Chondrocyte (in vitro differentiated cells): ENCODE data around the gene NUPR2. TPM values are rescaled to one million over a fixed set of nuclear protein-coding genes. Genes with fewer than 3 reads are reported as not detected.
"Not testable (repeated sequence)": the region's sequence is repeated elsewhere in the genome, so short reads cannot be mapped to it uniquely, and the experiment has no call there.

ENCODE experiments used
- DNase-seq: peaks from one replicate; pipeline ENCODE4 v3.0.0; 2021; ENCODE audit warnings: mixed read lengths, low spot score
- H3K27ac Mint-ChIP-seq: one replicate; pipeline ENCODE4 v1.8.0; 2021; ENCODE audit warnings: mild to moderate bottlenecking, moderate library complexity, mixed read lengths; ENCODE audit not compliant: unreplicated experiment
- H3K27me3 Mint-ChIP-seq: 2 replicates; pipeline ENCODE4 v1.8.0; 2021; ENCODE audit warnings: low read depth, mixed read lengths
- H3K36me3 Mint-ChIP-seq: 2 replicates; pipeline ENCODE4 v1.8.0; 2021; ENCODE audit warnings: low read depth, mixed read lengths
- H3K4me1 Mint-ChIP-seq: 2 replicates; pipeline ENCODE4 v1.8.0; 2021; ENCODE audit warnings: low read depth, mild to moderate bottlenecking, mixed read lengths
- H3K4me3 Mint-ChIP-seq: one replicate; pipeline ENCODE4 v1.8.0; 2021; ENCODE audit warnings: mild to moderate bottlenecking, moderate library complexity, mixed read lengths; ENCODE audit not compliant: unreplicated experiment
- H3K9me3 Mint-ChIP-seq: 2 replicates; pipeline ENCODE4 v1.8.0; 2021; ENCODE audit warnings: low read depth, mixed read lengths
- CTCF ChIP-seq: fragments of 200-600 bp; sonication (generic); IDR thresholded peaks from 2 replicates; pipeline ENCODE4 v1.5.0; 2021; ENCODE audit warnings: antibody characterized with exemption, mild to moderate bottlenecking, moderate library complexity
- long read RNA-seq: library from polyadenylated mRNA; stranded (forward); transcript quantifications from one replicate; pipeline ENCODE4 v2.0.0, GENCODE V29; 2021
- total RNA-seq: library from RNA; stranded (reverse); gene quantifications from 3 replicates; pipeline ENCODE4 v1.2.1, GENCODE V29; 2021

The NUPR2 gene, protein sequence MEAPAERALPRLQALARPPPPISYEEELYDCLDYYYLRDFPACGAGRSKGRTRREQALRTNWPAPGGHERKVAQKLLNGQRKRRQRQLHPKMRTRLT
- not detected in 3 replicates for total RNA-seq
- long read RNA-seq, result 0 reads

DNA sequence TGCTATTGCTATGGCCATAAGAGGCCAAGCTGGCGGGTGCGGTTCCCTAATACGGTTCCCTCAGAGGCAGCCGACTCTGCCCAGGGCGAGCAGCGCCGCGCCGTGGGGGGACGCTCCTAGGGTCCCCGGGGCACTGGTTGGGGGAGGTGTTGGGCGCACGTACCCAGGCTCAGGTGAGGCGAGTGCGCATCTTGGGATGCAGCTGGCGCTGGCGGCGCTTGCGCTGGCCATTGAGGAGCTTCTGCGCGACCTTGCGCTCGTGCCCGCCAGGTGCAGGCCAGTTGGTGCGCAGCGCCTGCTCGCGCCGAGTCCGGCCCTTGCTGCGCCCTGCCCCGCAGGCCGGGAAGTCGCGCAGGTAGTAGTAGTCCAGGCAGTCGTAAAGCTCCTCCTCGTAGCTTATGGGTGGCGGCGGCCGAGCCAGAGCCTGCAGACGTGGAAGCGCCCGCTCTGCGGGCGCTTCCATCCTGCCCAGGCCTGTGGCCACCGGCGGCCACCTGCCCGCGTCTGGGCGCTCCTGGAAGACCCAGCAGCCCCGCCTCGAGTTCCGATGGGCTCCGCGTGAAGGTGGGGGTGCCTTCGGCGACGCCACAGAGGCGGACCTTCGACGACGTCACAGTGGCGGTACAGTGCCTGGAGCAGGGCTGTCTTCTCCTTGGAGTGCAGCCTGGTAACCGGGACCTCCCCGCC is at the start of gene NUPR2:
TSS of gene NUPR2 (minus strand) at position 566 of the 687 bp plus-strand sequence. CDS start at position 463, 103 bp downstream.
- no peaks in the 10 kb centered on the region for H3K36me3 Mint-ChIP-seq
- no peak for TF ChIP-seq CTCF
- no peak within 1 kb of the TSS for H3K27ac Mint-ChIP-seq
- no peaks in the 10 kb centered on the region for H3K9me3 Mint-ChIP-seq
- no peak within 1 kb of the TSS for H3K4me3 Mint-ChIP-seq
- H3K4me1 Mint-ChIP-seq, result no peaks in the 10 kb centered on the region
- H3K27me3 Mint-ChIP-seq, result no peaks in the 10 kb centered on the region
- DNase-seq, result no peak

DNA sequence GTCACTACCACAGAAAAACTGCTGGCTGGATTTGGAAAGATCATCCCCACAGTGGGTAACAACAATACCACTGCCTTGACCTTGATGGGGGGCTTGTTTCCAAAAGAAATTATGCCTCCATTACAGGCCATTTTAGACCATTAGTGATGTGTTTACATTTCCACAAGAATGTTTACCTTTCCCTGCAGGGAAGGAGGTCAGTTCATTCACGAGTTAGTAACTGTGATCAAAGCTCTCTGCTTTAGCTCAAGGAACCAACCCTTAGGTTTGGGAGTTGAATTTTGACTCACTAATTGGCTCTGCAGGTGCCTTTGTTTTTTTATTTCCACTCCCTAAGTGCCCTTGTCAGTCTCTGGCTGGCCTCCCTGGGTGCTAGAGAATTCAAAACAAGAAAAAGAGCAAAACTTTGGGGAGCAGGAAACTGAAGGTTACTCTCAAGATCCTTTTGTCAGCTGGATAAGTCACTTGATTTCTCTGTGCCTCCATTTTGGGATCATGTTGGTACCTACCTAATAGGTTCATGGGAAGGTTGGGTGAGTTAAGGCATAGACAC is 41.1 kb upstream of the NUPR2 start:
- Mint-ChIP-seq H3K27ac (no peak overlapping the region), H3K4me1 (no peaks in the 10 kb centered on the region), H3K4me3 (no peak overlapping the region), H3K27me3 (no peaks in the 10 kb centered on the region), H3K9me3 (peaks cover 44% of the 10 kb centered on the region), H3K36me3 (no peaks in the 10 kb centered on the region)
- no peak for TF ChIP-seq CTCF
- no peak for DNase-seq

DNA sequence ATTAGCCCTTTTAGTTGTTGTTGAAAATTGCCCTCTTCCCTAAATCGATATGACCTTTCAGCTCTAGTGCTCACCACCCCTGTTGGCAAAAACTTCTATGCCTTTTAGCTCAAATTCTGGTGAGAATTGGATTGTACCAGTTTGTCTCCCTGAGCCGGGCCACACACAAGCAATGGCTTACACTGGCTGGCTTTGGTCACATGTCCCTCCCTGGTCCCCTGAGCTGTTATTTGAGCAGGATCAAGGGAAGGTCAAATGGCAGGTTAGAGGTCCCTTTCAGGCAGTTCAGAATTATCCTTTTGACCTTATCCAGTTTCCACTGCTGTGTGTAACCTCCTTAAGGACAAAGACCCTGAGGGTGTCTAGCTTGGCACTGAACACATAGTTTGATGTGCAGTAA is 14.8 kb upstream of the NUPR2 start:
- not testable (repeated sequence) for H3K27me3 Mint-ChIP-seq, H3K36me3 Mint-ChIP-seq, H3K4me1 Mint-ChIP-seq, H3K27ac Mint-ChIP-seq, DNase-seq, H3K4me3 Mint-ChIP-seq, H3K9me3 Mint-ChIP-seq

DNA sequence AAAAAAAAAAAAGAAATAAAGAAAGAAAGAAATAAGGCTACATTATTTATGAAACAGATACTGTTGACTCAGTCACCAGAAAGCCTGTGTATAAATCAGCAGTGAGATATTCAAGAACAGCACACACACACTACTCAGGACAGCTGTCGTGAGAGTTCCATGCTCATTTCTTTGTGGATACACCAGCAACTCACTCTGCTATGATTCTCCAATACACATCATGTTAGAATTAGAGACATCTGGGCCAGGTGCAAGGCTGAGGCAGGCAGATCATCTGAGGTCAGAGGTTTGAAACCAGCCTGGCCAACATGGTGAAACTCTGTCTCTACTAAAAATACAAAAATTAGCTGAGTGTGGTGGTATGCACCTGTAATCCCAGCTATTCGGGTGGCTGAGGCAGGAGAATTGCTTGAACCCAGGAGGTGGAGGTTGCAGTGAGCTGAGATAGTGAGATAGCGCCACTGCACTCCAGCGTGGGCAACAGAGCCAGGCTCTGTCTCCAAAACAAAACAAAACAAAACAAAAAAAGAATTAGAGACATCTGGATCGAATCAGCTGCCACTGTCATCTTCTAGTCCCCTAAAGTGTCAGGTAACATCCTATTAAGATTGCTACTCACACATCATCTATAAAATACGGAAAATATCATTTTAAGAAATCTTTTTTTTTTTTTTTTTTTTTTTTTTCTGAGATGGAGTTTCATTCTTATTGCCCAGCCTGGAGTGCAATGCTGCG is 11.2 kb upstream of the NUPR2 start:
- H3K9me3 Mint-ChIP-seq, result no peaks in the 10 kb centered on the region
- H3K4me1 Mint-ChIP-seq, result no peaks in the 10 kb centered on the region
- no peak overlapping the region for H3K27ac Mint-ChIP-seq
- no peaks in the 10 kb centered on the region for H3K36me3 Mint-ChIP-seq
- H3K27me3 Mint-ChIP-seq, result peaks cover 2% of the 10 kb centered on the region
- no peak for TF ChIP-seq CTCF
- H3K4me3 Mint-ChIP-seq, result no peak overlapping the region
- DNase-seq, result no peak

- no peak overlapping the region for H3K27ac Mint-ChIP-seq
- no peak for DNase-seq
- H3K4me1 Mint-ChIP-seq, result no peaks in the 10 kb centered on the region
- H3K36me3 Mint-ChIP-seq, result no peaks in the 10 kb centered on the region
- peaks cover 2% of the 10 kb centered on the region for H3K27me3 Mint-ChIP-seq
- H3K9me3 Mint-ChIP-seq, result no peaks in the 10 kb centered on the region
- no peak for TF ChIP-seq CTCF
- no peak overlapping the region for H3K4me3 Mint-ChIP-seq
Measured at GRCh38 chr7:56125831-56126230, 9.6 kb upstream of the NUPR2 start.
